GM19438 (cell line): ENCODE results near the gene KRT82.
"Not testable (repeated sequence)": the region's sequence is repeated elsewhere in the genome, so short reads cannot be mapped to it uniquely, and the experiment has no call there.

Experiments
- ATAC-seq: cut with Tn5 transposase; IDR thresholded peaks from one replicate; pipeline ENCODE4 v1.9.1; 2021; ENCODE audit warnings: low read depth; ENCODE audit not compliant: unreplicated experiment

The KRT82 gene

DNA sequence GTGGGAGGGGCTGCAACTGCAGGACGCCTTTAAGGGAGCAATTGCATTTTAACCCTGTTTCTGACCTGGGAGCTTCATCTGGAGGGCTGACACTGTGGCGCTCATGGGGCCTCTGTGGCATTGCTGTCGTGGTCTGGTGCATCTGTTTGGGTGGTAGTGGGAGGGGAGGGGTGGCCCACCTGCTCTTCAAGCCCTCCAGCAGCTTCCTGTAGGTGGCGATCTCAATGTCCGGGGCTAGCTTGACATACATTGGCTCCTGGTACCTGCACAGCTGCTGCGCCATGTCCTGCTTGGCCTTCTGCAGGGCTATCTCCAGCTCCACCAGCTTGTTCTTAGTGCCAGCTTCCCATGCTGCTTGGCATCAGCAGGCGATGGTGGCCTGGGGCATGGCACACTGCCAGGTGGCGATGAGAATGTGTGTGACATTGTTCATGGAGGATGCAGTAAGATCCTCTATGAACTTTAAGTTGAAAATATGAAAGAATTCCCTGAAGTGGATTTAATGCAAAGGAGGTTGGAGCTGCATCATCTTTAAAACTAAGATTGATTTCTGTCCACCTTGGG is 7.7 kb upstream of the KRT82 start:
- no peak for ATAC-seq

DNA sequence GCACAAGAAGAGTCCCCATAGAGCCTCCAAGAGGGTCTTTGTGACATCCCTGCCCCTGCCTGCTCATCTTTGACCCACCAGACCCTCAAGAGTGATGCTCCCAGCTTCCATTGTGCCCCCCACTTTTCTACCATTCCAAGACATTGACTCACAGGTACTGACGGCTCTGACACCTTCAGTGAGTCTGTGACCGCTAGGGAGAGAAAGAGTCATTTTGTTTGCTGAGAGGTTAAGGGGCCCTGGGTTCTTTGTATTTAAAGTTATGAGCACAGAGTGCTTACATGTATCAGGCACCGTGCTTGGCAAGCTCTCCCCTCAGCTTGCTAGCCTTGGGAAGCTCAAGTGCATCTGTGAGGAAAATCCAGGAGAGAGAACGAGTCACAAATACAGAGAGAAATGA is 7.1 kb upstream of the KRT82 start:
- ATAC-seq = no peak

- ATAC-seq = no peak
Measured at GRCh38 chr12:52411815-52412214, 5.7 kb upstream of the KRT82 start.

- not testable (repeated sequence) for ATAC-seq
Measured at GRCh38 chr12:52410589-52411248, 4.6 kb upstream of the KRT82 start.

DNA sequence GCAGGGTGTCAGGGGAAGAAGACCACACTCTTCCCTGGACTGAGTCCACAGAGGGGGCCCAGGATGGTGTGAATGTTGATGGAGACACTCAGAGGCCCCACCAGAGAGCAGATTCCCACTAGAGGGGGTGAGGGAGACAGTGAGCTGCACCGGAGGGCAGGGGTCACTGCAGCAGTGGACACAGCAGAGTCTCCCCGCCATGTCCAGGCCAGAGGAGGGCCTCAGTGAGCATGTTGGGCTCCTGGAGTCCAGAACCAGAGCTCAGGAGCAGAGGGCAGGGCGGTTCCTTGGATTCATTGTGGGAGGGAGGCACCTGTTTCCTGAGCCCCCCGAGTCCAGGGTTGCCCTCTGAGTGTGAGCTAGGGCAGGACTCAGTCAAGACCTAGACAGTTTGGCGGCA is 1.8 kb upstream of the KRT82 start:
- no peak for ATAC-seq

DNA sequence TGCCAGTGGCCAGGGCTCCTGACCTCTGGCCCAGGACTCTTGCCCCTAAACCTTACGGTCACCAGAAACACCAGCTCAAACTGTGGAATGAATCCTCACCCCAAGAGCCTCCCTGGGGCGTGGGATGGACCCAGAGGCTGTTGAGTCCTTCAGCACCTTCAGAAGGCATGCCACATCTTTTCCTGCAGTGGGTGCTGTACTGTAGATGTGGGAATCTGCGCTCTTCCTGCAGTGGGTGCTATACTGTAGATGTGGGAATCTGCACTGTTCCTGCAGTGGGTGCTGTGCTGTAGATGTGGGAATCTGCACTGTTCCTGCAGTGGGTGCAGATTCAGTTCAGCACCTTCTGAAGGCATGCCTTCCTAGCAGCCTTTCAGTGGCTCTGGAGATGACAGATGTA is 1.2 kb downstream of the KRT82 start:
- ATAC-seq = no peak

DNA sequence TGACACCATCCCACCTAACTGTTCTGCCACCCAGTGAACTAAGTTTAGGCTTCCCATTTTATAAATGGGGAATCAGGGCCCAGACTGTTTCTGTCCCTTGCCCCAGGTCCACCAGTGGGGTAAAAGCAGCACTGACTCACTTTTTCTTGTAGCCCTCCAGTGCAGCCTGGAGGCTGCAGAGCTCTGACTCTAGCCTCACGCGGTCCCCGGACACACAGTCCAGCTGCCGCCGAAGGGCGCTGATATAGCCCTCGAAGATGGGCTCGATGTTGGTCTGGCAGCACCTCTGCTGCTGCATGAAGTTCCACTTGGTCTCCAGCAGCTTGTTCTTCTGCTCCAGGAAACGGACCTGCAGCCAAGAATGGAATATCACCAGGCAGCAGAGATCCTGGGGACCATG is 2.6 kb downstream of the KRT82 start:
- no peak for ATAC-seq

DNA sequence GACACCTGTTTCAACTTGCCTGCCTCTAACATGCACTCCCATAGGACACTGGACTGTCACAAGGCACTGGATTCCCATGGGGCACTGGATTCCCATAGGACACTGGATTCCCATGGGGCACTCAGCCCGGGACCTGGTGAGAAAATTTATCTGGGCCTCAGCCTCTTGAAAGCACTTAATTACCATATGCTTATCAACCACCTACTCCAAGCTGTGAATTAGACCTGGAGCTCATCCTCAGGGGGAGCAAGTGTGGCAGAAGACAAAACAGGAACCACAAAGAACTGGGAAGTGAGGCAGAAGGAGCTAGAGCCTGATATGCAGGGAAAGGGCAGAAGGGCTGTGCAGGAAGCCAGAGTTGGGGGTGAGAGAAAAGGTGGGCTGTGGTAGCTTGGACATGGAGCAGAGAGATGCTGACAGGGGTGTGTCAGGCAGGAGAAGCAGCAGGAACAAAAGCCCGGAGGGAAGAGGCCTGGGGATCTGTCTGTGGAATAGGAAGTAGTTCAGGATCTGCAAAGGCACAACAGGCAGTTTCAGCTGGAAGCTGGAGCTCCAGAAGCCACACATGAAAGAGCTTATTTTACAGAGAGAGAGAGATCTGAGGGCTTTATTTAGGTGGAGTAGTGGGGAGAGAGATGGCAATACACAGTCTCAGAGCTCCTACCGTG is 3.1 kb downstream of the KRT82 start:
- ATAC-seq = no peak

GRCh38 chr12:52402377-52402776 is 3.8 kb downstream of the KRT82 start:
- ATAC-seq = no peak

DNA sequence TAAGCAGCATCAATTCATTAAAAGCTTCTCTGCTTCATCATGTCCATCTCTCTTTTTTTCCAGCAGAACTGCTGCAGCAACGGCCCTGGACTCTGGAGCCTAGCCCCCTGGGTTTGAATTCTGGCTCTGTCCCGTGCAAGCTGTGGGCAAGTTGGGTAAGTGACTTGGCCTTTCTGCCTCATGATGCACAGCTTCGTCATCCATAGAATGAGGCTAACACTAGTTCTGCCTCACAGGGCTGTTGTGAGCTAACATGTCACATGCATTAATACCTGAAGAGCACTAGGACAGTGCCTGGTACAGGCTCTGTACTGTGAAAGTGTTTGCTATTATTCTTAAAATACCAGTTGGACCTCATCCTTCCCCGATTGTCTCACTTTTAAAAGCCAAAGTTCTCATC is 4.2 kb downstream of the KRT82 start:
- ATAC-seq = no peak

GRCh38 chr12:52401526-52401925 is 4.6 kb downstream of the KRT82 start:
- no peak for ATAC-seq

DNA sequence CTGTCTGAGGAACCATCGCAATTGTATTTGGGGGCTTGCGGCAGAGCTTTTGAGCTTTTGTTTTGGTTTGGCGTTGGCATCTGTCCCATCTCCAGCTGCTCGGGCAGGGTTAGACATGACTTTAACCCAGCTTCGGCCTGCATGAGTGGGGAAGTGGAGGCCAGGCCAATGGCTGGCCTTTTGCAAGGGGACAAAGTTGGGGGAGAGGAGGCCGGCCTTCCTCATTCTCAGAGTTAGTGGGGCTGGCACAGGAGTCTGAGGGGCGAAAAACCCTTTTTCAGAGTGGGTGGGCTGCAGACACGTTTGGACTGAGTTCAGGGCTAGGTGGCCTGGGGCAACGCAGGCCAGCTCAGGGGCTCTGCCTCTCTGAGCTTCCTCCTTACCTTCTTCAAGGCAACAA is 5.2 kb downstream of the KRT82 start:
- ATAC-seq = no peak

GRCh38 chr12:52399756-52400155 is 6.4 kb downstream of the KRT82 start:
- no peak for ATAC-seq

DNA sequence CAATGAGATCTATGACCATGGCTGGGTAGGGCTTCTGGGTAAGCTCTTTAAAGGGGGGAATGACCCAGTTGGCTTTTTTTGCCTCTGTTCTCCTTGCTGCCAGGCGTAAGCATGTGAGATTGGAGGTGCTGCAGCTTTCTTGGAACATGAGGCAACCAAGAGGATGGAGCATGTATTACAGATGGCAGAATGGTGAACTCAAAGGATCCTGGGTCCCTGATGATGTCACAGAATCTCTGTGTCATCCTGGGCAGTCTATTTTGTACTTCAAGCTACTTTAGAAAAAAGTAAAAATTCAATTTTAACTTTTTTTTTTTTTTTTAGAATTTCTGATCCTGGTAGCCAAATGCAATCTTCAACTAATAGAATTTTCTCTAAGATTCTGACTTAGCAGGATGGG is 8.0 kb downstream of the KRT82 start:
- no peak for ATAC-seq

DNA sequence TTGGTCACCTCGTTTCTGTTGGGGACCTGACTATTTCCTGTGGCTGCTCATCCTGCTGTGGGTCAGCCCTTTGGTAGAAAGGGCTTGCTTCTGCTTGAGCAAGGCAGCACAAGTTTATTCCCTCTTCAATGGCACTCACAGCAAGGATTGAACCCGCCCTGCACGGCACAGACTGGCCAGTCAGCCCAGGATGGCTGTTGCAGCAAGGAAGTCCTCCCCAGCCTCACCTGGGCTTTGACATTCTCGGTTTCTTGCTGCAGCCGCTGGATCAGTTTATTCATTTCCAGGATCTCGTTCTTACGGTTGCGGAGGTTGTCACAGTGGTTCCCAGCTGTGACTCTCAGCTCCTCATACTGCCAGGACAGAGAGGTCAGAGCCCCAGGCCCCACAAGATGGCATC is 9.5 kb downstream of the KRT82 start:
- ATAC-seq = no peak

DNA sequence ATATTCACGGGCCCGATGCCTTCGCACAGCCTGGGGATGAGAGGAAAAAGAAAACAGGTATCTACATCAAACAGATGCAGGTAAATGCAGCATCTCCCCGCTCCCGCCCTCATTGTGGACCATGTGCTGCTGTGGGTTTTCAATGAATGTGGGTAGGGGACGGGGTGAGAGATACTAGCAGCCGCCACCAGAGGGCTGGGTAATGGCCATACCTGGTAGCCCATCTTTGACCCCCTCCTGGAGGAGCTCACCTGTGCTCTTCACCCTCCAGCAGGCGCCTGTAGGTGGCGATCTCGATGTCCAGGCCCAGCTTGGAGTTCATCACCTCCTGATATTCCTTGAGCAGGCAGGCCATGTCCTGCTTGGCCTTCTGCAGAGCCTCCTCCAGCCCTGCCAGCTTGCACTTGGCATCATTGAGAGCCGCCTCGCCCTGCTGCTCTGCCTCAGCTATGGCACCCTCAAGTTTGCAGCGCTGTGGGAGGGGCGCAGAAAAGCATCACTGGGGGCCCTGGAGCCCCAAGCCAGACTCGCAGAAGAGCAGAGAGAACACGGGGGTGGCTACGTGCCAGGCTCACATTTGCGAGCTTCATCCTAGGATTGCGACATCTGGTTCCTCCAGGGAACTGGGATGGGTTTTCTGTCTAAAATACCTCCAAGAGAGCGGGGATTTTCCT is 10.2 kb downstream of the KRT82 start:
- ATAC-seq = no peak

- ATAC-seq = no peak
Measured at GRCh38 chr12:52394836-52395405, 11.2 kb downstream of the KRT82 start.

- no peak for ATAC-seq
Measured at GRCh38 chr12:52392465-52393007, 13.6 kb downstream of the KRT82 start.

- no peak for ATAC-seq
Measured at GRCh38 chr12:52391618-52392002, 14.5 kb downstream of the KRT82 start.

- ATAC-seq = no peak
Measured at GRCh38 chr12:52390739-52391617, 15.2 kb downstream of the KRT82 start.
